Adrenal gland (tissue), 5 donors: Measurements from ENCODE around the gene MET.

Experiments used
- POLR2A ChIP-seq, 2 donors: fragments of 450-650 bp; IDR thresholded peaks; one replicate each; pipeline ENCODE4 v1.6.1; 2017; ENCODE audit warnings: antibody characterized with exemption in 2 of 2, mild to moderate bottlenecking in 2 of 2, moderate library complexity in 1 of 2
- TF ChIP-seq, protein P1 (sequence below), 6 experiments: fragments of 450-650 bp in 4 of 6; fragments of 200-600 bp in 2 of 6; sonication (generic) in 1 of 6; IDR thresholded peaks; 1 replicate in 5 of 6; 2 replicates in 1 of 6; pipeline versions ENCODE4 v1.5.1 to v1.8.0; 2016 to 2021; ENCODE audit warnings: antibody characterized with exemption in 6 of 6, mild to moderate bottlenecking in 2 of 6, moderate library complexity in 1 of 6
- donor health status: DM: no; HTN: no; CAD: no.

DNA sequence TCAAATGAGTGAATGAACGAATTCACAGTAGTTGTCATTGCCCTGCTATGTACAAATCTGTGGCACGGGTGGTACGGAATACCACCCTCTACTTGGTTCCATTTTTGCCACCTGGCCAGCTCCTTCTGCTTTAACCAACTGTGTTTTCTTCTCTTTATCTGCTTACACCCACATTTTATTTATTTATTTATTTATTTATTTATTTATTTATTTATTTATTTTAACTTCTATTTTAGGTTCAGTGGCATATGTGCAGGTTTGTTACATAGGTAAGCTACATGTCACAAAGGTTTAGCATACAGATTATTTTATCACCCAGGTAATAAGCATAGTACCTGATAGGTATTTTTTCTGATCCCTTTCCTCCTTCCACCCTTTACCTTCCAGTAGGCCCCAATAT, 148.2 kb downstream of the MET start:
- TF ChIP-seq, protein P1, sequence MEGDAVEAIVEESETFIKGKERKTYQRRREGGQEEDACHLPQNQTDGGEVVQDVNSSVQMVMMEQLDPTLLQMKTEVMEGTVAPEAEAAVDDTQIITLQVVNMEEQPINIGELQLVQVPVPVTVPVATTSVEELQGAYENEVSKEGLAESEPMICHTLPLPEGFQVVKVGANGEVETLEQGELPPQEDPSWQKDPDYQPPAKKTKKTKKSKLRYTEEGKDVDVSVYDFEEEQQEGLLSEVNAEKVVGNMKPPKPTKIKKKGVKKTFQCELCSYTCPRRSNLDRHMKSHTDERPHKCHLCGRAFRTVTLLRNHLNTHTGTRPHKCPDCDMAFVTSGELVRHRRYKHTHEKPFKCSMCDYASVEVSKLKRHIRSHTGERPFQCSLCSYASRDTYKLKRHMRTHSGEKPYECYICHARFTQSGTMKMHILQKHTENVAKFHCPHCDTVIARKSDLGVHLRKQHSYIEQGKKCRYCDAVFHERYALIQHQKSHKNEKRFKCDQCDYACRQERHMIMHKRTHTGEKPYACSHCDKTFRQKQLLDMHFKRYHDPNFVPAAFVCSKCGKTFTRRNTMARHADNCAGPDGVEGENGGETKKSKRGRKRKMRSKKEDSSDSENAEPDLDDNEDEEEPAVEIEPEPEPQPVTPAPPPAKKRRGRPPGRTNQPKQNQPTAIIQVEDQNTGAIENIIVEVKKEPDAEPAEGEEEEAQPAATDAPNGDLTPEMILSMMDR (IDR thresholded peaks at IDR 0.05), result no peak
- no peak for TF ChIP-seq POLR2A (IDR thresholded peaks at IDR 0.05)
